B cell (primary cell): ENCODE data around the gene PDE11A. TPM values are rescaled to one million over a fixed set of nuclear protein-coding genes. Genes with fewer than 3 reads are reported as not detected.

ENCODE experiments used
- ATAC-seq: fragments of 200-7000 bp; cut with Tn5 transposase; one replicate; pipeline ENCODE4 v1.10.0; 2021; ENCODE audit warnings: low read depth, mild to moderate bottlenecking, moderate number of reproducible peaks, moderate library complexity
- CTCF ChIA-PET: fragments of 350-600 bp; sonication (Branson Sonifier 250); formaldehyde crosslinking; loops from one replicate; lab custom pipeline; 2021; ENCODE audit warnings: antibody characterized with exemption, inconsistent platforms; lab: Charles Lee
- POLR2A ChIA-PET: fragments of 350-600 bp; sonication (Branson Sonifier 250); formaldehyde crosslinking; loops from one replicate; lab custom pipeline; 2021; ENCODE audit warnings: antibody characterized with exemption; lab: Charles Lee
- DNase-seq: peaks from one replicate; pipeline ENCODE4 v3.0.0; 2013
- H2AFZ ChIP-seq: 2 replicates; pipeline ENCODE4 v1.6.1; 2012; ENCODE audit warnings: mild to moderate bottlenecking, low read depth, low read length; ENCODE audit not compliant: insufficient read depth, poor library complexity, severe bottlenecking
- H3K27ac ChIP-seq, 2 donors: 1 replicate in 1 of 2; 2 replicates in 1 of 2; pipeline ENCODE4 v1.5.1; 2012 to 2013; ENCODE audit warnings: low read length in 2 of 2, mild to moderate bottlenecking in 2 of 2, moderate library complexity in 1 of 2
- H3K27me3 ChIP-seq, 4 experiments: fragments of 200-600 bp in 1 of 4; sonication (generic) in 1 of 4; replicated peaks in 1 of 4; 1 replicate in 2 of 4; 2 replicates in 2 of 4; pipeline versions ENCODE4 v1.6.1 to v1.7.0; 2013 to 2016; ENCODE audit warnings: low read length in 3 of 4, mild to moderate bottlenecking in 2 of 4, mixed read lengths in 1 of 4, moderate library complexity in 1 of 4; ENCODE audit not compliant: insufficient read depth in 4 of 4, control insufficient read depth in 3 of 4; ENCODE audit errors: control extremely low read depth in 1 of 4
- H3K36me3 ChIP-seq, 2 experiments: replicated peaks in 1 of 2; 1 replicate in 1 of 2; 2 replicates in 1 of 2; pipeline versions ENCODE4 v1.6.1 to v1.7.1; 2013; ENCODE audit warnings: low read length in 1 of 2; ENCODE audit not compliant: insufficient read depth in 2 of 2, control insufficient read depth in 1 of 2; ENCODE audit errors: control extremely low read depth in 1 of 2, extremely low read depth in 1 of 2
- H3K4me1 ChIP-seq, 2 donors: fragments of 200-600 bp in 1 of 2; sonication (generic) in 1 of 2; 1 replicate in 1 of 2; 2 replicates in 1 of 2; pipeline versions ENCODE4 v1.5.1 to v1.6.1; 2013 to 2017; ENCODE audit warnings: low read length in 2 of 2; ENCODE audit not compliant: control insufficient read depth in 2 of 2, insufficient read depth in 2 of 2
- H3K4me2 ChIP-seq: replicated peaks from 2 replicates; pipeline ENCODE3; 2012; ENCODE audit warnings: mild to moderate bottlenecking, low read depth, low read length; ENCODE audit not compliant: poor library complexity, severe bottlenecking
- H3K4me3 ChIP-seq, 5 experiments: fragments of 200-600 bp in 1 of 5; sonication (generic) in 1 of 5; 1 replicate in 3 of 5; 2 replicates in 2 of 5; pipeline versions ENCODE4 v1.5.1 to v1.7.0; 2011 to 2016; ENCODE audit warnings: low read length in 4 of 5, mild to moderate bottlenecking in 4 of 5, low read depth in 2 of 5, control low read depth in 1 of 5, moderate library complexity in 1 of 5; ENCODE audit not compliant: insufficient read depth in 1 of 5; ENCODE audit errors: control extremely low read depth in 1 of 5, extremely low read depth in 1 of 5
- H3K79me2 ChIP-seq: fragments of 200-600 bp; sonication (generic); one replicate; pipeline ENCODE4 v1.6.0; 2016; ENCODE audit warnings: low read length; ENCODE audit not compliant: control insufficient read depth, insufficient read depth
- H3K9ac ChIP-seq: fragments of 200-600 bp; sonication (generic); 2 replicates; pipeline ENCODE4 v1.6.1; 2017; ENCODE audit warnings: mild to moderate bottlenecking, low read length, moderate library complexity
- H3K9me3 ChIP-seq, 3 donors: one replicate each; pipeline versions ENCODE4 v1.6.1 to v1.7.1; 2013; ENCODE audit warnings: low read length in 2 of 3; ENCODE audit not compliant: control insufficient read depth in 2 of 3, insufficient read depth in 1 of 3; ENCODE audit errors: control extremely low read depth in 1 of 3
- H4K20me1 ChIP-seq: 2 replicates; pipeline ENCODE4 v1.6.0; 2012; ENCODE audit warnings: mild to moderate bottlenecking, low read length; ENCODE audit not compliant: insufficient read depth, control insufficient read depth, poor library complexity, severe bottlenecking
- H3K27ac Mint-ChIP-seq: one replicate; pipeline ENCODE4 v1.8.0; 2021; ENCODE audit warnings: mixed read lengths
- H3K27me3 Mint-ChIP-seq: one replicate; pipeline ENCODE4 v1.8.0; 2021; ENCODE audit warnings: mixed read lengths
- H3K4me1 Mint-ChIP-seq: one replicate; pipeline ENCODE4 v1.8.0; 2021; ENCODE audit warnings: mixed read lengths
- H3K4me3 Mint-ChIP-seq: one replicate; pipeline ENCODE4 v1.8.0; 2021; ENCODE audit warnings: mixed read lengths
- H3K9me3 Mint-ChIP-seq: one replicate; pipeline ENCODE4 v1.8.0; 2022; ENCODE audit warnings: mixed read lengths; ENCODE audit not compliant: insufficient read depth
- EZH2 ChIP-seq: IDR thresholded peaks from 2 replicates; pipeline ENCODE4 v1.6.1; 2012; ENCODE audit warnings: borderline replicate concordance, low read depth, mild to moderate bottlenecking, moderate library complexity, low read length; ENCODE audit not compliant: insufficient read depth, poor library complexity, severe bottlenecking
- WGBS: methylation state at CpG from one replicate; pipeline ENCODE4 v1.1.5; 2013; ENCODE audit warnings: missing lambda C conversion rate; ENCODE audit not compliant: insufficient coverage; 5-methylcytosine and 5-hydroxymethylcytosine counted together
- intact Hi-C: fragments of 100-400 bp; cut with micrococcal nuclease; formaldehyde crosslinking; loops from one replicate; pipeline ENCODE4 v1.10.0; 2022
- polyA plus RNA-seq: library from polyadenylated mRNA; depleted of rRNA; stranded (reverse); fragments of >200 nt; gene quantifications from 2 replicates; pipeline ENCODE4 v1.2.3, GENCODE V29; 2012
- total RNA-seq, 2 donors: library from RNA; stranded (reverse); fragments of 120-200 nt in 1 of 2; gene quantifications; 1 replicate in 1 of 2; 2 replicates in 1 of 2; pipeline versions ENCODE4 v1.2.3 to v1.2.4, GENCODE V29; 2013 to 2022
- TF ChIP-seq, protein P1 (sequence below): fragments of 200-600 bp; IDR thresholded peaks from one replicate; pipeline ENCODE4 v1.8.0; 2022; ENCODE audit warnings: antibody characterized with exemption, mild to moderate bottlenecking

Gene PDE11A
- total and polyA plus RNA-seq, 2 donors (not counting 1 experiment from before 2014, with no cell fraction given), result 0.25 TPM; not detected in 1

DNA sequence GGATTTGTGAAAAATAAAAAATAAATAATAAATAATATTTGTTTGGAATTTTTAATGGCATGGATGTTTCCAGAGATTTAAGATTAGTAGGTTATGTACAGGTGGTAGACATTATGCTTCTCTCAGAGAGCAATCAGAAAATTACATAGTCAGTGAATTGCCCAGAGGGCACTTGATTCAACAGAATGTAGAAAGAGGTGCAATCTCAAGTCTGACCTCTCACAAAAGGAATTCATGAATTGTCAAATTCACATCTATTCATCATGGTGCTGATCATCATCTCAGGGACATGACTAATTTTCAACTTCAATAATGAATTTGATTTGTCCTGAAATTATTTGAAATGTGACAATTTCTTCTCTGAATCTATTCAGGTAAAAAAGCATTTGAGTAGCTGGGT is 172.5 kb downstream of the PDE11A start:
- Mint-ChIP-seq H3K9me3 (no peaks in the 10 kb centered on the region), H3K4me3 (no peak overlapping the region), H3K4me1 (no peaks in the 10 kb centered on the region), H3K27me3 (no peaks in the 10 kb centered on the region), H3K27ac (no peak overlapping the region)
- Histone ChIP-seq H3K9me3 (no peaks in the 10 kb centered on the region), H3K36me3 (no peaks in the 10 kb centered on the region), H2AFZ (no peak overlapping the region), H3K9ac (no peak overlapping the region), H3K4me2 (no peak overlapping the region), H3K4me1 (no peaks in the 10 kb centered on the region), H3K27me3 (no peaks in the 10 kb centered on the region), H3K79me2 (no peaks in the 10 kb centered on the region), H4K20me1 (no peaks in the 10 kb centered on the region), H3K27ac (no peak overlapping the region), H3K4me3 (no peak overlapping the region)
- POLR2A ChIA-PET, result no interaction called here
- intact Hi-C loops, result no loop called here
- CTCF ChIA-PET, result no interaction called here
- DNase-seq, result no peak
- TF ChIP-seq EZH2, result no peak
- TF ChIP-seq, protein P1, sequence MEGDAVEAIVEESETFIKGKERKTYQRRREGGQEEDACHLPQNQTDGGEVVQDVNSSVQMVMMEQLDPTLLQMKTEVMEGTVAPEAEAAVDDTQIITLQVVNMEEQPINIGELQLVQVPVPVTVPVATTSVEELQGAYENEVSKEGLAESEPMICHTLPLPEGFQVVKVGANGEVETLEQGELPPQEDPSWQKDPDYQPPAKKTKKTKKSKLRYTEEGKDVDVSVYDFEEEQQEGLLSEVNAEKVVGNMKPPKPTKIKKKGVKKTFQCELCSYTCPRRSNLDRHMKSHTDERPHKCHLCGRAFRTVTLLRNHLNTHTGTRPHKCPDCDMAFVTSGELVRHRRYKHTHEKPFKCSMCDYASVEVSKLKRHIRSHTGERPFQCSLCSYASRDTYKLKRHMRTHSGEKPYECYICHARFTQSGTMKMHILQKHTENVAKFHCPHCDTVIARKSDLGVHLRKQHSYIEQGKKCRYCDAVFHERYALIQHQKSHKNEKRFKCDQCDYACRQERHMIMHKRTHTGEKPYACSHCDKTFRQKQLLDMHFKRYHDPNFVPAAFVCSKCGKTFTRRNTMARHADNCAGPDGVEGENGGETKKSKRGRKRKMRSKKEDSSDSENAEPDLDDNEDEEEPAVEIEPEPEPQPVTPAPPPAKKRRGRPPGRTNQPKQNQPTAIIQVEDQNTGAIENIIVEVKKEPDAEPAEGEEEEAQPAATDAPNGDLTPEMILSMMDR, result no peak
- no peak for ATAC-seq

DNA sequence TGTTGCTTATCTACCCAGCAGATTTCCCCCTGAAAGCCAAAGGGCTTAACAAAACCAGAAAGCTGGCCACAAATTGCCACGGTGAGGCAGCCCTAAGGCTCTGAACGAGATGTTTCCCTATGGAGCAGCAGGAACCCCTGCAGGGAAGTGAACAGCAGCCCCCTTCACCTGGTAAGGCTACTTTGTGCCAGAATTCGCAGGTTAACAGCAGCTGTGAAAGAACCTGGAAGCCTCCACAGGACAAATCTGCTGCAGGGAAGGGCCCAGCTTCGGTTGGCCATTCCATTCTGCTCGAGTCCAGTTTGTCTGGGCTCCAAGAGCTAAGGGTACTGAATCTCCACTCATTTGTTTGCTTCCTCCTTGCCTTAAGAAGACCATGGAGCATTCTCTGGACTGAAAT is 175.3 kb downstream of the PDE11A start:
- ATAC-seq (no peak), DNase-seq (no peak)
- Histone ChIP-seq H3K9me3 (no peaks in the 10 kb centered on the region), H3K79me2 (no peaks in the 10 kb centered on the region), H3K4me2 (no peak overlapping the region), H3K27ac (no peak overlapping the region), H3K36me3 (no peaks in the 10 kb centered on the region), H3K4me1 (no peaks in the 10 kb centered on the region), H3K27me3 (no peaks in the 10 kb centered on the region), H4K20me1 (no peaks in the 10 kb centered on the region), H2AFZ (no peak overlapping the region), H3K4me3 (no peak overlapping the region), H3K9ac (no peak overlapping the region)
- peaks cover 14% of the 10 kb centered on the region for H3K27me3 Mint-ChIP-seq
- no peaks in the 10 kb centered on the region for H3K4me1 Mint-ChIP-seq
- intact Hi-C loops, result no loop called here
- H3K27ac Mint-ChIP-seq, result no peak overlapping the region
- ChIA-PET CTCF (interaction anchor here (1.1 kb wide), 1 partner anchor 10 kb away, joined by 3 read pairs; no protein-coding TSS in a partner anchor), POLR2A (no interaction called here)
- WGBS, result 86% methylated on average over 5 of the region's 5 CpGs
- H3K4me3 Mint-ChIP-seq, result no peak overlapping the region
- TF ChIP-seq, protein P1, result no peak
- no peak for TF ChIP-seq EZH2
- H3K9me3 Mint-ChIP-seq, result no peaks in the 10 kb centered on the region
